Choroid plexus epithelial cell (primary cell): ENCODE data around the gene AFTPH.

Source experiments
- DNase-seq: peaks from one replicate; pipeline ENCODE4 v3.0.0-alpha.2; 2010; ENCODE audit warnings: low read depth
- H3K4me3 ChIP-seq: 2 replicates; pipeline ENCODE4 v1.5.1; 2011; ENCODE audit warnings: low read depth, mild to moderate bottlenecking, control low read depth, low read length, moderate library complexity
- CTCF ChIP-seq: conservative IDR thresholded peaks from 2 replicates; pipeline ENCODE4 v1.5.1; 2011; ENCODE audit warnings: low read depth, mild to moderate bottlenecking, control low read depth, inconsistent platforms, low read length, moderate library complexity

Gene AFTPH

GRCh38 chr2:64479259-64480117 is 44.6 kb upstream of the AFTPH start:
- no peak overlapping the region for H3K4me3 ChIP-seq
- TF ChIP-seq CTCF = no peak

GRCh38 chr2:64481665-64482064 is 42.5 kb upstream of the AFTPH start:
- H3K4me3 ChIP-seq = no peak overlapping the region
- DNase-seq = no peak

More at GRCh38 chr2:64479259-64480117, 44.6 kb upstream of the AFTPH start:
- DNase-seq = no peak

GRCh38 chr2:64482243-64482642 is 41.9 kb upstream of the AFTPH start:
- DNase-seq = no peak
- no peak overlapping the region for H3K4me3 ChIP-seq
- no peak for TF ChIP-seq CTCF

More at GRCh38 chr2:64481665-64482064, 42.5 kb upstream of the AFTPH start:
- TF ChIP-seq CTCF = no peak

- no peak overlapping the region for H3K4me3 ChIP-seq
- TF ChIP-seq CTCF = no peak
- no peak for DNase-seq
Observed at GRCh38 chr2:64482765-64483504, 41.2 kb upstream of the AFTPH start.

- no peak for TF ChIP-seq CTCF
- DNase-seq = no peak
- H3K4me3 ChIP-seq = no peak overlapping the region
Observed at GRCh38 chr2:64485331-64485730, 38.8 kb upstream of the AFTPH start.

- H3K4me3 ChIP-seq = no peak overlapping the region
- TF ChIP-seq CTCF = no peak
- peak; percentile 9 for DNase-seq
Observed at GRCh38 chr2:64485961-64486360, 38.2 kb upstream of the AFTPH start.
